T-helper 2 cell treated with Interferon-gamma antibody and Interleukin-4, amounts not matched to agents 100 ng/mL and 5 ng/mL, for 36 hours (primary cell): Measurements from ENCODE around the gene PDE6B. TPM values are rescaled to one million over a fixed set of nuclear protein-coding genes. Genes with fewer than 3 reads are reported as not detected.

Experiments
- intact Hi-C: fragments of 100-400 bp; cut with micrococcal nuclease; formaldehyde crosslinking; loops from one replicate; pipeline ENCODE4 v1.15.1; 2023
- total RNA-seq: library from RNA; stranded (reverse); gene quantifications from 2 replicates; pipeline ENCODE4 v1.2.3, GENCODE V29; 2022

PDE6B gene
- total RNA-seq, 1 donor from 2014 or later, result 13.5 TPM

- intact Hi-C loops, result loop anchor here (2.0 kb wide), 2 partner anchors 29 to 77 kb away; partner anchors contain the start of genes ATP5ME and MYL5
Observed at GRCh38 chr4:703336-704197, 78.2 kb downstream of the PDE6B start.

GRCh38 chr4:704198-704891 lies 79.0 kb downstream of the PDE6B start:
- intact Hi-C loops, result loop anchor here (2.0 kb wide), 2 partner anchors 30 to 76 kb away; partner anchors contain the start of genes ATP5ME and MYL5

- intact Hi-C loops, result loop anchor here (1.0 to 5.0 kb wide), 5 partner anchors 24 to 368 kb away; partner anchors contain the start of genes ATP5ME, GAK, MYL5 and TMEM175
Observed at GRCh38 chr4:704971-705277, 79.6 kb downstream of the PDE6B start.

DNA sequence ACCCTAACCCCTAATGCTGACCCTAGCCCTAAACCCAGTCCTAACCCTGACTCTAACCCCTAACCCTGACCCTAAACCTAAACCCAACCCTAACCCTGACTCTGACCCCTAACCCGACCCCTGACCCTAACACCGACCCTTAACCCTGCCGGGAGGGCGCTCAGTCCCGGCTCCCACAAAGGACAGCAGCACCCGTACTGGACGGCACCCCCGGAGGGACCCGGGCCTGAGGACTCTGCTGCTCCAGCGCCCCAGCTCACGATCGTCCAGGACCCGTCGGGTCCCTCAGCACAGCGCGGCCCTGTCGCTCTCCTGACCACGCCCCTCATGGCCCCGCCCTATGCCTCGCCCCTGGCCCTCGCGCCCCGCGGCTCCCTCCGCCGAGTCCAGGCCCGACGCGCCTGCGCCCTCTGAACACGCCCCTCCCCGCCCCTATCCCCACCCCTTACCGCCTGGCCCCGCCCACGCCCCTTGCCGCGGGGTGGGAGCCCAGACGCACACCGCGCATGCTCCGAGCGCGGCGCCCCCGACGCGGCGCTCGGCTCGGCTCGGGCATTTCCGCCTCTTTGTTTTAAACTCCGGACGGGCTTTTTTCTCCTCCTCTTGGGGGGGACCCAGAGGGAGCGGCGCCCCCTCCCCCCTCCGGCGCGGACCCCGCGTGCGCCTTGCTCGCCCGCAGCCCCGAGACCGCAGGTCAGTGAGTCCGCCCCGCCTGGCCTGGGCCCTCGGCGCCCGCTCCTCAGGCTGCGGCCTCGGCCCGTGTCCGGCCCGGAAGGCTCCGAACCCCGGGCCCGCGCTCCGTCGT lies 80.1 kb downstream of the PDE6B start, which contains the start of gene PCGF3:
TSS of gene PCGF3 (plus strand) at position 555 of the 805 bp plus-strand sequence. CDS start 27,849 bp downstream, outside the sequence.
- intact Hi-C loops, result loop anchor here (1.0 to 5.0 kb wide), 5 partner anchors 24 to 368 kb away; partner anchors contain the start of genes ATP5ME, GAK, MYL5 and TMEM175

GRCh38 chr4:706083-706633 lies 80.8 kb downstream of the PDE6B start:
- intact Hi-C loops, result loop anchor here (5.0 kb wide), 1 partner anchor 226 kb away; the partner anchor contains the start of genes GAK and TMEM175

- intact Hi-C loops, result loop anchor here (5.0 kb wide), 1 partner anchor 225 kb away; the partner anchor contains the start of genes GAK and TMEM175
Observed at GRCh38 chr4:706834-707598, 81.6 kb downstream of the PDE6B start.

DNA sequence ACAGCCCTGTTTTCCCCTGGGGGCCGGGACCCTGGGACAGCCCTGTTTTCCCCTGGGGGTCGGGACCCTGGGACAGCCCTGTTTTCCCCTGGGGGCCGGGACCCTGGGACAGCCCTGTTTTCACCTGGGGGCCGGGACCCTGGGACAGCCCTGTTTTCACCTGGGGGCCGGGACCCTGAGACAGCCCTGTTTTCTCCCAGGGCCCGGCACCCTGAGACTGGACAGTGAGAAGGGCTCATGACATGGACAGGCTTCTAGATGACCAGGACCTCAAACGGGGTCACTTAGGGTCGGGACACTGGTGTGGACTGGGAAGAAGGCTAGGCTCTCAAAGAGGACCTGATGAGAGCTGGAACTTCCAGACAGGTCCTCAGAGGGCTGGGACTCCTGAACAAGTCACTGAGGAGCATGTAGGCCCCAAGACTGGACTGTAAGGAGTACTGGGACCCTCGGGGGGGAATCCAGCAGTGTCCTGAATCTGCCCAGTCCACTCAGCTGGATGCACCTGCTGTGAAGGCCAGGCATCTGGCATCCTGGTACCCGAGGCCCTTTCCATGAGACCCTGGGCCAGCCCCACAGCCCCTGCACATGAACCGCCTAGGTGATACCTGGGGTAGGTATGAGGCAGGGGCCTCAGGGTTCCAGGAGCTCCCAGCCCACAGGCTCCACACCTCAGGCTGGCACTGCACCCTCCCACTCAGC lies 82.7 kb downstream of the PDE6B start:
- intact Hi-C loops, result loop anchor here (5.0 kb wide), 1 partner anchor 224 kb away; the partner anchor contains the start of genes GAK and TMEM175

- intact Hi-C loops, result loop anchor here (5.0 kb wide), 1 partner anchor 224 kb away; the partner anchor contains the start of genes GAK and TMEM175
Observed at GRCh38 chr4:708631-708933, 83.2 kb downstream of the PDE6B start.

- intact Hi-C loops, result loop anchor here (5.0 kb wide), 1 partner anchor 223 kb away; the partner anchor contains the start of genes GAK and TMEM175
Observed at GRCh38 chr4:709348-709747, 84.0 kb downstream of the PDE6B start.

- intact Hi-C loops, result no loop called here
Observed at GRCh38 chr4:710116-710515, 84.7 kb downstream of the PDE6B start.

- intact Hi-C loops, result no loop called here
Observed at GRCh38 chr4:710916-711315, 85.5 kb downstream of the PDE6B start.

GRCh38 chr4:712093-712492 lies 86.7 kb downstream of the PDE6B start:
- intact Hi-C loops, result no loop called here

GRCh38 chr4:712916-713632 lies 87.7 kb downstream of the PDE6B start:
- intact Hi-C loops, result no loop called here

GRCh38 chr4:714087-714486 lies 88.7 kb downstream of the PDE6B start:
- intact Hi-C loops, result no loop called here

DNA sequence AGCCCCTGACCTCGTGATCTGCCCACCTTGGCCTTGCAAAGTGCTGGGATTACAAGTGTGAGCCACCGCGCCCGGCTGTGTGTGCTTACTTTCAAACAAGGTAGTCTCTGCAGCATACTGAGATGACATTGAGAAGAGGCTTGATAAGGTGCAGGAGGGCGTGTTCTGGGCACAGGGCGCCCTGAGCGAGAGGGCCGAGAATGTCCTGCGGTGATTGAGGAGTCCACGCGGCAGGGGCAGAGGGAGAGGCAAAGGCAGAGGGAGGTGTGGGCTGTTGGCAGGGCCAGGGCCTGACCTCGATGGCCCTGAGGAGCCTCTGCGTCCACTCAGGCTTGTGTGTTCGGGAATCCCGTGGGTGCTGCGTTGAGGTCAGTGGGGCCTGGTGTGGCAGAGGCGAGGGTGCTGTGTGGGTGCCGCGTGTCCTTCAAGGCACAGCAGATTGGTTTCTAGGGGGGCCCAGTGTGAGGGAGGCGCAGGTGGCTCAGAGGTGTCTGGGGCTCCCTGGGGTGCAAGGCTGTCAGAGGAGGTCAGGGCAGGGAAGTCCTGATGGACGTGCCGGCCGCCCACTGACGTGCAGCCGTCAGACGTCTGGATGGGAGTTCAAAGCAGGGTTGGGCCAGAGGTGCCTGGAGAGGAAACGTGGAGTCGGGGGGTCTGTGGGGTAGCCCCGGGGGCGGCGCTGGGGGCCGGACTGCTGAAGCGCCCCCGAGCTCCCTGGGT lies 92.4 kb downstream of the PDE6B start:
- intact Hi-C loops, result no loop called here

DNA sequence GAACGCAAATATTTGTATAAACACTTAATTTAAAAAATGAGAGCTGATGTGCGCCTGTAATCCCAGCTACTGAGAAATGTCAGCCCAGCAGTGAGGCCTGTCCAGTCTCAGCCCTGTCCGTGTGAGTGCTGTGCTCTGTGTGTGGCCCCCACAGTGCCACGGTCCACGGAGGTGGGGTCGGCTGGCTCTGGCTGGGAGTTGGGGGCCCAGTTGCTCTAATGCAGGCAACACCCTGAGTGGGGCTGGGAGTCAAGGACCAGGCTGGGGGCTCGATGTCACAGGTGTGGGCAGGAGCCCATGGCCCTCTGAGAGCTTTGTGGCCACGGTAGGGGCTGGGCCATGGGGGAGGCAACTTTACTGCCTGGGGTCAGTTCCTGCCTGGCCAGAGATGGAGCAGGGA lies 93.1 kb downstream of the PDE6B start:
- intact Hi-C loops, result no loop called here
